HG03378 (cell line): ENCODE measurements around the gene E2F8.
A peak's percentile ranks its signal among the peaks of the same experiment; 100 is the strongest.
"Not testable (repeated sequence)": the region's sequence is repeated elsewhere in the genome, so short reads cannot be mapped to it uniquely, and the experiment has no call there.

ENCODE experiments used
- ATAC-seq: cut with Tn5 transposase; IDR thresholded peaks from one replicate; pipeline ENCODE4 v1.9.1; 2021; ENCODE audit warnings: mild to moderate bottlenecking, moderate library complexity; ENCODE audit not compliant: unreplicated experiment

The E2F8 gene, protein sequence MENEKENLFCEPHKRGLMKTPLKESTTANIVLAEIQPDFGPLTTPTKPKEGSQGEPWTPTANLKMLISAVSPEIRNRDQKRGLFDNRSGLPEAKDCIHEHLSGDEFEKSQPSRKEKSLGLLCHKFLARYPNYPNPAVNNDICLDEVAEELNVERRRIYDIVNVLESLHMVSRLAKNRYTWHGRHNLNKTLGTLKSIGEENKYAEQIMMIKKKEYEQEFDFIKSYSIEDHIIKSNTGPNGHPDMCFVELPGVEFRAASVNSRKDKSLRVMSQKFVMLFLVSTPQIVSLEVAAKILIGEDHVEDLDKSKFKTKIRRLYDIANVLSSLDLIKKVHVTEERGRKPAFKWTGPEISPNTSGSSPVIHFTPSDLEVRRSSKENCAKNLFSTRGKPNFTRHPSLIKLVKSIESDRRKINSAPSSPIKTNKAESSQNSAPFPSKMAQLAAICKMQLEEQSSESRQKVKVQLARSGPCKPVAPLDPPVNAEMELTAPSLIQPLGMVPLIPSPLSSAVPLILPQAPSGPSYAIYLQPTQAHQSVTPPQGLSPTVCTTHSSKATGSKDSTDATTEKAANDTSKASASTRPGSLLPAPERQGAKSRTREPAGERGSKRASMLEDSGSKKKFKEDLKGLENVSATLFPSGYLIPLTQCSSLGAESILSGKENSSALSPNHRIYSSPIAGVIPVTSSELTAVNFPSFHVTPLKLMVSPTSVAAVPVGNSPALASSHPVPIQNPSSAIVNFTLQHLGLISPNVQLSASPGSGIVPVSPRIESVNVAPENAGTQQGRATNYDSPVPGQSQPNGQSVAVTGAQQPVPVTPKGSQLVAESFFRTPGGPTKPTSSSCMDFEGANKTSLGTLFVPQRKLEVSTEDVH

DNA sequence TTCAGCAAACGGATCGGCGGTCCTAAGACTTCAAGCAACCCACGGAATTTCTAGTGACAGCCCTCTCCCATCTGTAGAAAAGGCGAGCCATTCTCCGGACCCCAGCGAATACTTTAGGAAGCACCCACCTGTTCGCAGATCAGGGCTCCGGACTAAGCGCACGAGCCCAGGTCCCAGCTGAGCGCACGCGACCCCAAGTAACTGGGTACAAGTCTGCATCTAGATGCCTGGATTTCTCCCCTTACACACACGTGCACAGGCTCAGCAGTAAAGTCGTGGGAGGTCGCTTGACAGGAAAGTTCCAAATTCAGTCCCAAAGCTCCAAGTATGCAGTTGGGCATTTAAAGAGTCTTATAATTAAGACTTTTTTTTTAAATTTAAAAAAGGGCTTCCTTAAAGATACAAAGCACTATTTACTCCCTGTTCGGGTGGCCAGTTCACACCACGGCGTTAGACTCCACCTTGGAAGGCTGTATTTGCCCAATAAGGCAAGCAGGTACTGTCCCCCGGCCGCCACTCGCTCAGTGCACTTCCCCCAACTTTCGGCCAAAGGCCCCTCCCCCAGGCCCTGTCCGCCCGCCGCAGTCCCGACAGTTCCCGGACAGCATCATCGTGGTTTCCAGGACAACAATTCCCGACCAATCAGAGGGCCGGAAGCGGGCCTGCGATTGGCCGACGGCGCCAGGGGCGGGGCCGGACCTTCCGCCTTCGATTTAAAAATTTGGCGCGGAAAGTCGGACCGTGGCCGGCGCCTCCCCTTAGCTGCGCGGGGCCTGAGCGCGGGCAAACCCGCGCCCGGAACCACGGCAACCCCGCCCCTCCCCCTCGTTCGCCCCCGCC lies at the start of gene E2F8:
TSS of gene E2F8 (minus strand) at position 526 of the 840 bp plus-strand sequence. CDS start 824 bp downstream, outside the sequence.
- peak; percentile 88 for ATAC-seq

DNA sequence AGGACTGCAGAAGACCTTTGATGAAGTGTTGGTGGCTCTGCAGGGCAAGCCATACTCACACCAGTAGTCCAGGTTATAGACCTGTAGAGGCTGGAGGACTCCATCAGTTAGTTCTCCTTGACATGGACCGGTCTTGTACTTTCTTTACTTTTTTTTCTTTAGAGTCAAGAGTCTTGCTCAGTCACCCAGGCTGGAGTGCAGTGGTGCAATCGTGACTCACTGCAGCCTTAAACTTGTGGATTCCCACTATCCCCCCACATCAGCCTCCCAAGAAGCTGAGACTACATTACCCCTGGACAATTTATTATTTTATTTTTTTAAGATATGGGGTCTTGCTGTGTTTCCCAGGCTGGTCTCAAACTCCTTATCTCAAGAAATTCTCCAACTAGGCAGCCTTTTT lies 49.6 kb upstream of the E2F8 start:
- ATAC-seq: no peak

DNA sequence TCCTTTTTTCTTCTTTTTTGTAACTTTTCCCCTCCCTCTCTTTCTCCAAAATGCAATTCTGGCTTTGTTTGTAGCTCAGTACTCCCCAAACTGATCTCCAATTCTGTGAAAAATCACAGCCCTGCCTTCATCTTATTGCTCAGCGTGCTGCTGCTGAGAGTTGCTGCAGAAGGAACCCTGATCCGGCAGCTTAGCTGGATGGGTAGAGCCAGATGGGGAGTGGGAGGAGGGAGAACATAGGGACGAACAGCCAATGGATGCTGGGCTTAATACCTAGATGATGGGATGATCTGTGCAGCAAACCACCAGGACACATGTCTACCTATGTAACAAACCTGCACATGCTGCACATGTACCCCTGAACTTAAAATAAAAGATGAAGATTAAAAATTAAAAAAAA lies 47.5 kb upstream of the E2F8 start:
- ATAC-seq: no peak

DNA sequence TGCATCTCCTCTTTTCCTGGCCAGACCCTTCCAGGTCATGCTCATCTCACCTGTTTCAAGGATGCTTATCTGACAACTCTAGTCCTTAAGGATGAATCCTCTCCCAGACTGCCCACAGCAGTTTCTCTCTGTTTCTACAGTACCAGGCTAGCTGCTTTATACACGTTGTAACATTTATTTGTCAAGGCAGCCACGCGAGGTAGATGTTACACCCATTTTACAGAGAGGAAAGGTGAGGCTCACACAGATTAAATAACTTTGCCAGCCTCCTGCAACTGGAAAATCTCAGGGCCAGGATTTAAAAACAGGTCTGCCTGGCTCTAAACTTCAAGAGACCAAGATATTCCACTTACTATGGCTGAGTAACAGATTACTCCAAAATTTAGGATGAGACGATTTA lies 45.7 kb upstream of the E2F8 start:
- ATAC-seq: no peak

DNA sequence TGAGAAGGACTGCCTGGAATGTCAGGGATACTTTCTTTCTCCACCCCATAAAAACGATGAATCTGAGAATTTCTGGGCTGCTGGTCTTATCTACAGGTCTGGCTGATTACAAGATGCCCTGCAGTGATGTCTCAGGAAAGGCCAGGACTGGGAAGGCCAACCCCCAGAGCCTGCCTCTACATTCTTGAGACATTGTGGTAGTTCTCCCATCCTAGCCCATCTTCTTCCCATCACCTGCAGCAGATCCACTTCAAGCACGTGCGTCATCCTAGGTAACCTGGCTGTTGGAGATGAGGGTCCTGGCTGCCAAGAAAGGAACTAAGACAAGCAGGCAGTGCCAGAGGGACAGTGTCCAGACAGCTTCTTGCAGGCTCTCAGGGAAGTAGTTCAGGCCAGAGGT lies 44.1 kb upstream of the E2F8 start:
- ATAC-seq: no peak

DNA sequence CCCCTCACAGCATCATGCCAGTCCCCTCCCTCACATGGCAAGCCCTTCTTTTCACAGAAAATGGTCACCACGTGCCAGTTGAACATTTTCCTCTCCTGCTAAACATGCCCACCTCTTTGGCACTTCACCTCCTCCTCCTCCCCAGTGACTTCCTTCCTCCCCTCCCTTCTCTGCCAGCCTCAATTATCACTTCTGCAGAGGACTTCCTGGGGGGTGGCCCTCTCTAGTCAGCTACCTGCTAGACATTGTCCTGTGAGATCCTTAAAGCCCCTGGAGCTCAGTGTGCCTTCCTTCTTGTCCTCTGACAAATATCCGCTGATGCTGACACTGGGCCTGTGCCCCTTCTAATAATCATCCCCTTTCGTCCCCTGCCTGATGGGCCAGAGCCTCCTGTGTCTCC lies 43.2 kb upstream of the E2F8 start:
- no peak for ATAC-seq

DNA sequence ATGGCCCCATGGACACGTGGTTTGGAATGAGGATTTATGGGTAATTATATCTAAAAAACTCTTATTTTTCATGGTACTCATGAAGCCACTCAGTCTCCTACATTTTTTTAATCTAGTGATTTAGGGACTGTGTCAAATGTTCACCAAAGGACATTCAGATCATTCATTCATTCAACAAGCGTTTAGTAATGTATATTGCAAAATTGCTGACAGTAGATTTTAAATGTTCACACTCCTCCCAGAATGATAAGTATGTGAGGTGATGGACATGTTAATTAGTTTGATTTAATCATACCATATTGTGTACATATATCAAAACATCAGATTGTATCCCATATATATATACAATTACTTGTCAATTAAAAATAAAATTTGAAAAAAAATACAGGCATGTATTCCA lies 40.8 kb upstream of the E2F8 start:
- ATAC-seq: no peak

DNA sequence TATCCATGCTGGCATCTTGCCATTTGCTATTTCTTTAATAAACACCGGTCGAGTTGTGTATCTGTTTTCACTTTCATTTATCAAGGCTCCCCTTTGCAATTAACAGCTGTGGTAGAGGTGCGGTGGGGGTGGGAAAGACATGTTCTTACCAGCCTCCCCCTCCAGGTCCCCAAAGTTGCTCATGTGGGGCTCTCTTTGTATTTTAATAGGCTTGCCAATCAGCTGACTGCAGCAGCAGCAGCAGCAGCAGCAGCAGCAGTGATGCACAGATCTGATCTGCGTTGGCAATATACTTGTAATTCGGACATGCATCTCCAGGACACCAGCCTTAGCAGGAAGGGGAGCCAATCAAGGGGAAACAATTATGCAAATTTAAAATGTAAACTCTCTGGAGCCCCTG lies 40.3 kb upstream of the E2F8 start:
- no peak for ATAC-seq

DNA sequence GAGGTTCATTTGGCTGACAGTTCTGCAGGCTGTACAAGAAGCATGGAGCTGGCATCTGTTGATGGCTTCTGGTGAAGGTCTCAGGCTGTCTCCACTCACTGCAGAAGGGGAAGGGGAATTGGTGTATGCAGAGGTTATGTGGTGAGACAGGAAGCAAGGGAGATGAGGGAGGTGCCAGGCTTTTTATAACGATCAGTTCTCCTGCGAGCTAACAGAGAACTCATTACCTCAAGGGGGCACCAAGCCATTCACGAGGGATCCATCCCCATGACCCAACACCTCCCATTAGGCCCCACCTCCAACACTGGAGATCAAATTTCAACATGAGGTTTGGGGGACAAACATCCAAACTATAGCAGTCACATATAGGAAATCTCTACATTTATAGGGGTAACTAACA lies 38.7 kb upstream of the E2F8 start:
- no peak for ATAC-seq

DNA sequence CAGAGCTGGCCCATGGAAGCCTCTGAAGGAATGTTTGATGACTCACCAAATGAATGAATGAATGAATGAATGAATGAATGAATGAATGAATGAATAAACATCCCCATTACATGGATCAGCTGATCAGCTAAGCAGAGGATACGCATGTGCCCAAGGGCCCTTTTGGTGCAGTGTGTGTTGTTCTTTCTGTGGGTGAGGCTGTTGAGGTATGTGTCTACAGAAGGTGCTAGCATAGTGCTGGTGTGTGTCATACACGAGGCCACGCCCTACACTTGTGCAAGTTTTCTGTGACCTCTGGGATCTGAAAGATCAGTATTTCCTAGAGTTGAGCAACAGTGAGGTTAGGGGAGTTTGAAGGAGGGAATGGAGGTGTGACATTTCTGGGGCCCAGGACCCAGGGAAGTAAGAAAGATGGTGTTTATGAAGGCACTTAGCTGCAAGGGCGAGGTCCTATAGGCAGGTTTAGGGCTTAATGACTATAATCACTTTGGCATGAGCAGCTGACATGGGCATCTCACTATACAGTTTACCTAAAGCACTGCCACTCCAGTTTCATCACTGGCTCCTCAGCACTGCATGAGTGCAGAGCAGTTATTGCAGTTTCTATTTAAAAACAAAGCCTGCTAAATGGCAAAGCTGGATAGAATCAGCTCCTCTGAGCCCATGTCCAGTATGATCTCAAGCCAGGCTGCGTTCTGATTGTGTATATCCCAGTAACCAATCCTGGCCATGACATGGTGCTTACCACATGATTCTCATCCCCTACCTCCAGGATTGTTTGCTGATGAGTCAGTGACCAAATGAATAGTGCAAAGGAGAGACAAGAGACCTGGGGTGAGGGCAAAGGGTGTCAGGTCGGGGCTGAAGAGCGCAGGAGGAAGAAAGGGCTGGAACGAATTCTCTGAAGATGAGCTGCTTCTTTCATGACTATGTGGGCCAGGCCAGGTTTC lies 36.4 kb upstream of the E2F8 start:
- no peak for ATAC-seq

DNA sequence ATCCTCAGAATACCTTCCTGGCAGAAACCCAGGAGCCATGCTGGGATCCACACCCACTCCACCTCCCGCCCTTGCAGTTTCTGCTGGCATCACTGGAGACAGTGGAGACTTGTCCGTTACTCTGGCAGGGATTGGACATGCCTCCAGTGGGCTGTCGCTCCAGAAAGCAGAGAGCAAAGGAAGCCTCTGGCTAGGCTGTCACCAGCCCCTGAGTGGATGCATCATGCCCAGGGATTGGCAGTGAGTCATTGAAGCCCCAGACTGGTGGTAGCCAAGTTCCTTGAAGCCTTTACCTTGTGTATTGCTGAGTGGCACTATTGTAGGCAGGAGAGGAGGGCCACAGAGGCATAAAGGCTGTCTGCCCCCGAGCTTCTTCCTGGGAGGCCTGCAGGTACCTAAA lies 34.8 kb upstream of the E2F8 start:
- no peak for ATAC-seq

DNA sequence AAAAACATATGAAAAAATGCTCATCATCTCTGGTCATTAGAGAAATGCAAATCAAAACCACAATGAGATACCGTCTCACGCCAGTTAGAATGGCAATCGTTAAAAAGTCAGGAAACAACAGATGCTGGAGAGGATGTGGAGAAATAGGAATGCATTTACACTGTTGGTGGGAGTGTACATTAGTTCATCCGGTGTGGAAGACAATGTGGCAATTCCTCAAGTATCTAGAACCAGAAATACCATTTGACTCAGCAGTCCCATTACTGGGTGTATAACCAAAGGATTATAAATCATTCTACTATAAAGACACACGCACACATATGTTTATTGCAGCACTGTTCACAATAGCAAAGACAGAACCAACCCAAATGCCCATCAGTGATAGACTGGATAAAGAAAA lies 32.5 kb upstream of the E2F8 start:
- ATAC-seq: not testable (repeated sequence)

DNA sequence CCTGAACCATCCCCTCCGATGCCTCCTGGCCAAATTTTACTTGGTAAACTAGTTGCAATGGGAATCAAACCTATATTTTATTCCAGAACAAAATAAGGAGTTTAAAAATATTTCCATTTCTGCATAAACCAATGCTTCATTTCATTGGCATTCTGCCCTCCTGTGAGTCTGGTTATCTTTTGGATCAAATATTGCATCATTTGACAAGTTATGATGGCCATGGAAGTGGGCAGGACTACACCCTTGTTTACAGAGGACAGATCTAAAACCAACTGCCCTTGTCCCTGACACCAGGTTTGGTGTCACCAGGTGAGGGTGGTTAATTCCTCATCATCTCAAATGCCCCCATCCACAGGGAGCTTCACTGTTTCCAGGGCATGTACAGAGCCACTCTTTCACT lies 28.2 kb upstream of the E2F8 start:
- no peak for ATAC-seq

DNA sequence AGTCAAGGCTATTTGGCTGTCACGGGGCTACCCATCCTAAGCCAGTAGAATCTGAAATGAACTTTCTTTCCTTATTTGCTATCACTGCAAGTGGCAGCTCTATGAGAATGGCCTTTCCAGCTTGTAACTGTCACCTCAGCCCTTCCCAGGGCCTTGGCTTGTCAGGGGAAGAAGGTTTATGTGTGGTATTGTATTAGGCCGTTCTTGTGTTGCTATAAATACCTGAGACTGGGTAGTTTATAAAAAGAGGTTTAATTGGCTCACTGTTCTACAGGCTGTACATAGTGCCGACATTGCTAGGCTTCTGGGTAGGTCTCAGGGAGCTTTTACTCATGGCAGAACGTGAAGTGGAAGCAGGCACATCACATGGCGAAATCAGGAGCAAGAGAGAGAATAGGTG lies 26.8 kb upstream of the E2F8 start:
- no peak for ATAC-seq

DNA sequence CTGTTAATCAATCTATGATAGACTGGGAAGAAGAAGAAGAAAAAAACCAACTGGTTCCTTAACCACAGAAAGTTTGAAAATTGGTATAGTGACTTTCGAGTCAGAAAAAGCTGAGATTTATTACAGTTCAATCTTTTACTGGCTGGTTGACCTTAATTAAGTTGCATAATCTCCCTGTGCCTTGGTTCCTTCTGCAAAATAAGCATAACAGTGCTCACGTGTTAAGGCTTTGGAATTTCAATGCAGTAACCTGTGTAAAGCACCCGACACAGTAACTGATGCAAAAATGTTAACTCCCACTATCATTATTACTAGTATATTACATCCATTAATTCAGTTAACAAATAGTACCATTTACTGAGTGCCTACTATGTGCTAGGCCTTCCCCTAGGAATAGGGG lies 22.6 kb upstream of the E2F8 start:
- ATAC-seq: no peak

DNA sequence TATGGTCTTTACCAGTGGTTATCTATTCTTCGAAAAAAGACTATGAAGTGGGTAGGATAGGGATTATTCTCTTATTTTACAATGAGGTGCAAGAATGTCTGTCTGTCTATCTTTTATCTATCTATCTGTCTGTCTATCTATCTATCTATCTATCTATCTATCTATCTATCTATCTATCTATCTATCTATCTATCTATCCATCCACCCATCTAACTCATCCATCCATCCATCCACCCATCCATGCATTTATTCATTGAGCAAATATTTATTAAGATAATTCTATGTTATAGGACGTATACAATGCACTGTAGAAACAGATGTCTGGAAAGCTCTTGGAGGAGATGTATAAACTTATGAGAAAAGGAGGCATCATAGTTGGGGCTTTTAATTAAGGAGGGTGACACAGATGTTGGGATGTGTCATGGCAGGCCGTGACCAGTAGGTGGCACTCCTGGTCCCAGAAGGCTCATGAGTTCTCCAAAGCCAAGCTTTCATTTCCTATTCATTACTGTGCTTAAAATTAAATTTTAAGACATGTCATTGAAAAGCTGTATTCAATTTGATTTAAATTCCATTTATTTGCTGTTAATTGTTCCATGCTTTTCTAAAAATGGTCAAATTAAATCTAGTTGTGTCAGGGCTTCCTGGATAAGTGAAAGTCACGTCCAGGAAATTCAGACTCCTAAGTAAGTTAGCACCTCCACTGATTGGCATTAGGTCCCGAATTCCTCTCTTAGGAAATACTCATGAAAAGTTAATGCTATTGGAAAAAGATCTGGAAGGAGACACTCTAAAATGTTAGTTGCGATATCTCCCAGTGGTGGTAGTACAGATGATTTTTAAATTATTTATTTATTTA lies 19.0 kb upstream of the E2F8 start:
- ATAC-seq: peak; percentile 76

DNA sequence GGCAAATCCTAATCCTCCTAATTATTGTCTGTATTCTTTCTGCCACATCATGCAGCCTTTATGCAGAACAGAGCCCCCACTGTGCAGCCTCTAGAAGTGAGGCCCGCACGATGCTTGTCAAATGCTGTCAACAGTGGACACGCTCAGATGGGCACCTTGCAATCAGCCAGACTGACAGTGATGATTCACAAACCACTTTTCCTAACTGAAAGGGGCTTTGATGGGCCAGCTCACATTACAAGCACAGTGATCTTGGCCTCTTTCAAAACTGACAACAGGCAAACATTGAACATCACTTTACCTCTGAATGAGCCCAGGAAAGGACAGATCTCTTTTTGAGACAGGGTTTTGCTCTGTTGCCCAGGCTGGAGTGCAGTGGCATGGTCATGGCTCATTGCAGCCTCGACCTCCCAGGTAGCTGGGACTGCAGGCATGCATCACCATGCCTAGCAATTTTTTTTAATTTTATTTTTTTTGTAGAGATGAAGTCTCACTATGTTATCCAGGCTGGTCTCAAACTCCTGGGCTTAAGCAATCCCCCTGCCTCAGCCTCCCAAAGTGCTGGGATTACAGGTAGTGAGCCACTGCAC lies 18.0 kb upstream of the E2F8 start:
- ATAC-seq: no peak

DNA sequence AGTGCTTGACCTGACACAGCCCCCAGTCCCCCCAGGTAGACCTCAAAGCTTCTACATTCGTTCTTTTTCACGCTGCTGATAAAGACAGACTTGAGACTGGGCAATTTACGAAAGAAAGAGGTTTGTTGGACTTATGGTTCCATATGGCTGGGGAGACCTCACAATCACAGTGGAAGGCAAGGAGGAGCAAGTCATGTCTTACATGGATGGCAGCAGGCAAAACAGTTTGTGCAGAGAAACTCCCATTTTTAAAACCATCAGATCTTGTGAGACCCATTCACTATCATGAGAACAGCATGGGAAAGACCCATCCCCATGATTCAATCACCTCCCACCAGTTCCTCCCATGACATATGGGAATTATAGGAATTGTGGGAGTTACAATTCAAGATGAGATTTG lies 13.7 kb upstream of the E2F8 start:
- ATAC-seq: not testable (repeated sequence)

DNA sequence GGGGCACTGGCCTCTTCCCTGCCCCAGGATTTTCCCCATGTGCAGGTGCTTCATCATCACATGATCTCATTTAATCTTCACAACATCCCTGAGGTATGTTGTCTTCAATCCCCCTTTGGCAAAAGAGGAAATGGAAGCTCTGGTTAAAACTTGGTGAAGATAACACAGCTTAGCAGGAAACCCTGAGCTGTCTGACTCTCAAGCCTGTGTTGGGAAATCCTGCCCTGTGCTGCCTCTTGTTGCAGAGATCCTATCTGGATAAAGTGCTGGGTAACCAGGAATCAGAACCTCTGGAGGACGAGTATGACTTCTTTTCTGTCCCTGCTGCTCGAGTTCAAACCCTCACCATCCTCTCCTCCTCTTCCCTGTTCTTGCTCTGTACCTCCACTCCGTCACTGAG lies 13.1 kb upstream of the E2F8 start:
- ATAC-seq: no peak
